Endothelial cell of umbilical vein (primary cell): Measurements from ENCODE around the gene MRPS30. TPM values are rescaled to one million over a fixed set of nuclear protein-coding genes. Genes with fewer than 3 reads are reported as not detected.

Experiments
- BruUV-seq: library from RNA; stranded (reverse); fragments of 400-500 nt; replicated peaks from 2 replicates; lab custom pipeline; 2021; lab: Mats Ljungman, UMichigan
- CTCF ChIA-PET: fragments of 300-600, 350-600 bp; sonication (Branson Sonifier 250); formaldehyde crosslinking; loops from one replicate; lab custom pipeline; 2021; ENCODE audit warnings: antibody characterized with exemption, inconsistent platforms; lab: Charles Lee
- POLR2A ChIA-PET: fragments of 300-600, 350-600 bp; sonication (Branson Sonifier 250); formaldehyde crosslinking; loops from one replicate; lab custom pipeline; 2021; ENCODE audit warnings: antibody characterized with exemption, inconsistent platforms; lab: Charles Lee
- DNase-seq: peaks from one replicate; pipeline ENCODE4 v3.0.0-alpha.2; 2011; ENCODE audit warnings: low read depth, low spot score
- FAIRE-seq: peaks from 2 replicates; lab custom pipeline; 2011; peaks lifted over from hg19 to GRCh38; lab: Jason Lieb, UNC
- H2AFZ ChIP-seq: 2 replicates; pipeline ENCODE4 v1.6.0; 2012; ENCODE audit warnings: low read depth, low read length, control low read depth, inconsistent platforms
- H3K27ac ChIP-seq: 2 replicates; pipeline ENCODE4 v1.5.1; 2011; ENCODE audit warnings: low read depth, mild to moderate bottlenecking, control low read depth, low read length, moderate library complexity; ENCODE audit not compliant: insufficient read depth
- H3K27me3 ChIP-seq, 2 experiments: 2 replicates each; pipeline versions ENCODE4 v1.6.0 to v1.6.1; 2011; ENCODE audit warnings: low read length in 2 of 2, mixed read lengths in 1 of 2; ENCODE audit not compliant: control insufficient read depth in 2 of 2, insufficient read depth in 2 of 2
- H3K36me3 ChIP-seq, 2 experiments: 2 replicates in 1 of 2; 3 replicates in 1 of 2; pipeline ENCODE4 v1.5.1; 2011; ENCODE audit warnings: low read length in 2 of 2, mild to moderate bottlenecking in 1 of 2, moderate library complexity in 1 of 2; ENCODE audit not compliant: control insufficient read depth in 2 of 2, insufficient read depth in 2 of 2; ENCODE audit errors: extremely low read depth in 1 of 2
- H3K4me1 ChIP-seq: 3 replicates; pipeline ENCODE4 v1.5.1; 2011; ENCODE audit warnings: mild to moderate bottlenecking, low read length; ENCODE audit not compliant: control insufficient read depth, insufficient read depth; ENCODE audit errors: extremely low read depth
- H3K4me2 ChIP-seq: 2 replicates; pipeline ENCODE4 v1.6.1; 2011; ENCODE audit warnings: low read length, control low read depth, mixed read lengths; ENCODE audit not compliant: insufficient read depth
- H3K4me3 ChIP-seq, 3 experiments: fragments of 200-600 bp in 1 of 3; sonication (generic), shearing (Covaris generic) in 1 of 3; replicated peaks in 1 of 3; 2 replicates each; pipeline ENCODE4 v1.5.1; 2011 to 2016; ENCODE audit warnings: control low read depth in 3 of 3, low read length in 3 of 3, mild to moderate bottlenecking in 2 of 3, inconsistent platforms in 1 of 3, low read depth in 1 of 3, moderate library complexity in 1 of 3; ENCODE audit not compliant: insufficient read depth in 1 of 3
- H3K79me2 ChIP-seq: 2 replicates; pipeline ENCODE4 v1.6.0; 2012; ENCODE audit warnings: low read length, inconsistent platforms; ENCODE audit not compliant: control insufficient read depth, insufficient read depth
- H3K9ac ChIP-seq: replicated peaks from 2 replicates; pipeline ENCODE3; 2011; ENCODE audit warnings: low read length, control low read depth; ENCODE audit not compliant: insufficient read depth; ENCODE audit errors: extremely low read depth
- H3K9me1 ChIP-seq: replicated peaks from 3 replicates; pipeline ENCODE4 v1.6.0; 2011; ENCODE audit warnings: mild to moderate bottlenecking, low read length; ENCODE audit not compliant: control insufficient read depth, insufficient read depth; ENCODE audit errors: extremely low read depth
- H3K9me3 ChIP-seq: replicated peaks from 2 replicates; pipeline ENCODE4 v1.5.1; 2012; ENCODE audit warnings: low read length, inconsistent platforms; ENCODE audit not compliant: control insufficient read depth, insufficient read depth
- H4K20me1 ChIP-seq: replicated peaks from 2 replicates; pipeline ENCODE3; 2011; ENCODE audit warnings: mild to moderate bottlenecking, low read length; ENCODE audit not compliant: control insufficient read depth, insufficient read depth; ENCODE audit errors: extremely low read depth
- GATA2 ChIP-seq: IDR thresholded peaks from 2 replicates; pipeline ENCODE4 v1.7.0; 2011; ENCODE audit warnings: low read depth, mild to moderate bottlenecking, moderate library complexity, mixed read lengths, low read length; ENCODE audit not compliant: insufficient read length, insufficient read depth
- JUN ChIP-seq: IDR thresholded peaks from 2 replicates; pipeline ENCODE4 v1.6.1; 2011; ENCODE audit warnings: borderline replicate concordance, low read depth; ENCODE audit not compliant: insufficient read length, insufficient read depth
- MAX ChIP-seq: IDR thresholded peaks from 2 replicates; pipeline ENCODE4 v1.6.1; 2011; ENCODE audit not compliant: insufficient read depth, insufficient read length
- MYC ChIP-seq: IDR thresholded peaks from one replicate; pipeline ENCODE4 v1.6.1; 2011; ENCODE audit warnings: mild to moderate bottlenecking, low read depth, low read length
- POLR2A ChIP-seq: IDR thresholded peaks from 2 replicates; pipeline ENCODE4 v1.6.1; 2012; ENCODE audit warnings: low read depth, mild to moderate bottlenecking, control low read depth, low read length
- dilution Hi-C: fragments of 300-500 bp; cut with MboI; formaldehyde crosslinking; loops from one replicate; pipeline ENCODE4 v1.15.0; 2019; ENCODE audit warnings: low sequenced_read_pairs; ENCODE audit not compliant: extremely low pct_ligation_motif_present
- intact Hi-C: fragments of 100-400 bp; cut with micrococcal nuclease; formaldehyde crosslinking; loops from one replicate; pipeline ENCODE4 v1.10.0; 2022
- polyA plus RNA-seq, 4 experiments: library from polyadenylated mRNA; depleted of rRNA in 3 of 4; stranded (reverse) in 3 of 4; unstranded in 1 of 4; fragments of >200 nt; gene quantifications; 2 replicates each; pipeline versions ENCODE4 v1.2.1 to v1.2.3, GENCODE V29; 2011 to 2012; ENCODE audit warnings: missing spikeins in 1 of 4
- total RNA-seq: library from RNA; stranded (reverse); gene quantifications from 2 replicates; pipeline ENCODE4 v1.2.3, GENCODE V29; 2021

MRPS30 gene
- total and polyA plus RNA-seq, 2 donors (not counting 3 experiments of a cell fraction or from before 2014, with no cell fraction given) = 33.8 to 34.6 TPM

GRCh38 chr5:44827681-44828080 lies 18.9 kb downstream of the MRPS30 start:
- no TSS peak for BruUV-seq
- Histone ChIP-seq H3K4me2 (no peak overlapping the region), H3K9me1 (no peaks in the 10 kb centered on the region), H3K27me3 (no peaks in the 10 kb centered on the region), H4K20me1 (no peaks in the 10 kb centered on the region), H3K27ac (no peak overlapping the region), H2AFZ (no peak overlapping the region), H3K79me2 (no peaks in the 10 kb centered on the region), H3K4me1 (peaks cover 3% of the 10 kb centered on the region), H3K4me3 (no peak overlapping the region), H3K9me3 (no peaks in the 10 kb centered on the region), H3K9ac (no peak overlapping the region), H3K36me3 (no peaks in the 10 kb centered on the region)
- DNase-seq (no peak), FAIRE-seq (no peak)
- ChIA-PET POLR2A (no interaction called here), CTCF (no interaction called here)
- dilution Hi-C loops = no loop called here
- intact Hi-C loops = no loop called here
- TF ChIP-seq GATA2 (no peak), JUN (no peak)

GRCh38 chr5:44828719-44829118 lies 20.0 kb downstream of the MRPS30 start:
- Histone ChIP-seq H3K4me3 (no peak overlapping the region), H3K4me2 (no peak overlapping the region), H2AFZ (no peak overlapping the region), H3K4me1 (peaks cover 3% of the 10 kb centered on the region), H3K9me3 (no peaks in the 10 kb centered on the region), H3K9ac (no peak overlapping the region), H3K36me3 (no peaks in the 10 kb centered on the region), H3K27ac (no peak overlapping the region), H4K20me1 (no peaks in the 10 kb centered on the region), H3K79me2 (no peaks in the 10 kb centered on the region), H3K27me3 (no peaks in the 10 kb centered on the region), H3K9me1 (no peaks in the 10 kb centered on the region)
- no peak for FAIRE-seq
- no TSS peak for BruUV-seq
- intact Hi-C loops = no loop called here
- ChIA-PET CTCF (interaction anchor here (0.7 kb wide), 1 partner anchor 19 kb away, joined by 3 read pairs; no protein-coding TSS in a partner anchor), POLR2A (no interaction called here)
- DNase-seq = no peak
- dilution Hi-C loops = no loop called here
- TF ChIP-seq MAX (no peak), MYC (no peak), GATA2 (no peak), POLR2A (no peak), JUN (no peak)
